Duodenal mucosa (tissue), 2 donors: ENCODE results near the gene NAT8.
"Not testable (repeated sequence)": the region's sequence is repeated elsewhere in the genome, so short reads cannot be mapped to it uniquely, and the experiment has no call there.

Experiments
- H3K27ac ChIP-seq: one replicate; pipeline ENCODE4 v1.7.0; 2013; ENCODE audit warnings: low read depth, low read length
- H3K27me3 ChIP-seq, 2 donors: one replicate each; pipeline ENCODE4 v1.7.0; 2013; ENCODE audit warnings: low read length in 2 of 2, control low read depth in 1 of 2; ENCODE audit not compliant: insufficient read depth in 2 of 2, control insufficient read depth in 1 of 2
- H3K36me3 ChIP-seq, 2 donors: one replicate each; pipeline ENCODE4 v1.7.0; 2013; ENCODE audit warnings: low read length in 2 of 2, control low read depth in 1 of 2; ENCODE audit not compliant: insufficient read depth in 2 of 2, control insufficient read depth in 1 of 2
- H3K4me1 ChIP-seq, 2 donors: one replicate each; pipeline ENCODE4 v1.7.0; 2013; ENCODE audit warnings: low read length in 2 of 2, control low read depth in 1 of 2; ENCODE audit not compliant: insufficient read depth in 2 of 2, control insufficient read depth in 1 of 2
- H3K4me3 ChIP-seq, 2 donors: one replicate each; pipeline ENCODE4 v1.7.0; 2013; ENCODE audit warnings: low read length in 2 of 2, low read depth in 1 of 2
- H3K9ac ChIP-seq, 2 donors: one replicate each; pipeline ENCODE4 v1.7.0; 2013; ENCODE audit warnings: low read length in 2 of 2, low read depth in 1 of 2
- H3K9me3 ChIP-seq, 2 donors: one replicate each; pipeline ENCODE4 v1.7.0; 2013; ENCODE audit warnings: low read length in 2 of 2, control low read depth in 1 of 2; ENCODE audit not compliant: control insufficient read depth in 1 of 2

Gene NAT8

GRCh38 chr2:73674696-73675157 lies 32.5 kb upstream of the NAT8 start:
- not testable (repeated sequence) for H3K9ac ChIP-seq, H3K27ac ChIP-seq, H3K9me3 ChIP-seq, H3K4me1 ChIP-seq, H3K4me3 ChIP-seq, H3K36me3 ChIP-seq, H3K27me3 ChIP-seq

DNA sequence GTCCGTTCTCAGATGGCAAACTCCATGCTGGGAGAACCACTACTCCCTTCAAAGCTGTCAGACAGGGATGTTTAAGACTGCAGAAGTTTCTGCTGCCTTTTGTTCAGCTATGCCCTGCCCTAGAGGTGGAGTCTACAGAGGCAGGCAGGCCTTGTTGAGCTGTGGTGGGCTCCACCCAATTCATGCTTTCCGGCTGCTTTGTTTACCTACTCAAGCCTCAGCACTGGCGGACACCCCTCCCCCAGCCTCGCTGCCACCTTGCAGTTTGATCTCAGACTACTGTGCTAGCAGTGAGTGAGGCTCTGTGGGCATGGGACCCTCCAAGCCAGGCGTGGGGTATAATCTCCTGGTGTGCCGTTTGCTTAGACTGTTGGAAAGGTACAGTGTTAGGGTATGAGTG lies 27.8 kb upstream of the NAT8 start:
- H3K4me1 ChIP-seq, H3K4me3 ChIP-seq: not testable (repeated sequence)

DNA sequence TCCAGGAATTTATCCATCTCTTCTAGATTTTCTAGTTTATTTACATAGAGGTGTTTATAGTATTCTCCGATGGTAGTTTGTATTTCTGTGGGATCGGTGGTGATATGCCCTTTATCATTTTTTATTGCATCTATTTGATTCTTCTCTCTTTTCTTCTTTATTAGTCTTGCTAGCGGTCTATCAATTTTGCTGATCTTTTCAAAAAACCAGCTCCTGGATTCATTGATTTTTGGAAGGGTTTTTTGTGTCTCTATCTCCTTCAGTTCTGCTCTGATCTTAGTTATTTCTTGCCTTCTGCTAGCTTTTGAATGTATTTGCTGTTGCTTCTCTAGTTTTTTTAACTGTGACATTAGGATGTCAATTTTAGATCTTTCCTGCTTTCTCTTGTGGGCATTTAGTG lies 25.0 kb upstream of the NAT8 start:
- not testable (repeated sequence) for H3K4me3 ChIP-seq, H3K9ac ChIP-seq, H3K27me3 ChIP-seq, H3K27ac ChIP-seq, H3K36me3 ChIP-seq, H3K4me1 ChIP-seq, H3K9me3 ChIP-seq

More for the DNA sequence above, 27.8 kb upstream of the NAT8 start:
- H3K27me3 ChIP-seq, H3K36me3 ChIP-seq, H3K27ac ChIP-seq, H3K9ac ChIP-seq, H3K9me3 ChIP-seq: not testable (repeated sequence)

- Histone ChIP-seq H3K4me3 (no peak overlapping the region), H3K4me1 (no peaks in the 10 kb centered on the region), H3K27me3 (no peaks in the 10 kb centered on the region), H3K36me3 (no peaks in the 10 kb centered on the region), H3K27ac (no peak overlapping the region), H3K9ac (no peak overlapping the region), H3K9me3 (no peaks in the 10 kb centered on the region)
These were observed 12.0 kb upstream of the NAT8 start for GRCh38 chr2:73654175-73654574.

DNA sequence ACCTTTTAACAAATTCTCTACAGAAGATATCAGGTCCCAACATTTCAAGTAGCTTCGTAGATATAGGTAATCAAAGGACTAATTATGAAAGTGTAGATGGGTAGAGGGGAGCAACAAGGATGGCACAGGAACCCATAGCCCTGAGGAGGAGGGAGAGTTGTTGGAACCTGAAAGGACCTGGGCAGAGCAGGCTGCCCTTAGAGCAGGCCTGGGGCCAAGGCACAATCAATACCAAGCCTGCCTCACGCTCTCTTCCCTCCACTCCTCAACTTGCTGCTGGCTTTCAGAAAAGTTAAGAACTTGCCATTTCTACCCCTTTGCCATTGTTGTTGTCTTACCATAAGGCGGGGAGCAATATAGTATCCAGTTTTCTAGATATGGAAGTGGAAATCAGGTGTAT lies 10.1 kb upstream of the NAT8 start:
- no peak overlapping the region for H3K4me3 ChIP-seq
- no peaks in the 10 kb centered on the region for H3K36me3 ChIP-seq
- H3K9me3 ChIP-seq = no peaks in the 10 kb centered on the region
- no peaks in the 10 kb centered on the region for H3K27me3 ChIP-seq
- no peak overlapping the region for H3K27ac ChIP-seq
- H3K4me1 ChIP-seq = no peaks in the 10 kb centered on the region
- H3K9ac ChIP-seq = no peak overlapping the region

- H3K36me3 ChIP-seq = no peaks in the 10 kb centered on the region
- no peak overlapping the region for H3K4me3 ChIP-seq
- H3K27ac ChIP-seq = no peak overlapping the region
- no peaks in the 10 kb centered on the region for H3K27me3 ChIP-seq
- no peaks in the 10 kb centered on the region for H3K9me3 ChIP-seq
- no peaks in the 10 kb centered on the region for H3K4me1 ChIP-seq
- H3K9ac ChIP-seq = no peak overlapping the region
These were observed 9.5 kb upstream of the NAT8 start for GRCh38 chr2:73651591-73652230.

DNA sequence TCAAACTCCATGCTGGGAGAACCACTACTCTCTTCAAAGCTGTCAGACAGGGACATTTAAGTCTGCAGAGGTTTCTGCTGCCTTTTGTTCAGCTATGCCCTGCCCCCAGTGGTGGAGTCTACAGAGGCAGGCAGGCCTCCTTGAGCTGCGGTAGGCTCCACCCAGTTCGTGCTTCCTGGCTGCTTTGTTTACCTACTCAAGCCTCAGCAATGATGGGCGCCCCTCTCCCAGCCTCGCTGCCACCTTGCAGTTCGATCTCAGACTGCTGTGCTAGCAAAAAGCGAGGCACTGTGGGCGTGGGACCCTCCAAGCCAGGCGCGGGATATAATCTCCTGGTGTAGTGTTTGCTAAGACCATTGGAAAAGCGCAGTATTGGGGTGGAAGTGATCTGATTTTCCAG lies 5.5 kb upstream of the NAT8 start:
- not testable (repeated sequence) for H3K4me1 ChIP-seq, H3K36me3 ChIP-seq, H3K9ac ChIP-seq, H3K27ac ChIP-seq, H3K27me3 ChIP-seq, H3K9me3 ChIP-seq, H3K4me3 ChIP-seq

DNA sequence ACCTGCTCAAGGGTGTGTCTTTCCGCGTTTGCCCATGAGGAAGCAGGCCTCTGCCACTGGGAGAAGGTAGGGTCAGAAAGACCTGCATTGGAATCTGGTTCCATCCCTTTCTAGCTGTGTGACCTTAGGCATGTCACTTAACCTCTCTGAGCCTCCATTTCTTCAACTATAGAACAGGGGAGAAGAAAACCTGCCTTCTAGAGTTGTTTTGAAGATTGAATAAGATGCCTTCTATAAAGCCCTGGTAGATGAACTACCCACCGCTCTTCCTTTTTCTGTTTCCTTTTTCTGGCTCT lies 507 bp downstream of the NAT8 start:
- no peak overlapping the region for H3K9ac ChIP-seq
- H3K4me3 ChIP-seq = no peak overlapping the region
- H3K27me3 ChIP-seq = no peaks in the 10 kb centered on the region

GRCh38 chr2:73640946-73641766 lies 1.1 kb downstream of the NAT8 start:
- H3K27me3 ChIP-seq = no peaks in the 10 kb centered on the region
- H3K9me3 ChIP-seq = peaks cover 3 to 5% of the 10 kb centered on the region in 2 donors
- H3K4me1 ChIP-seq = peaks cover 7 to 20% of the 10 kb centered on the region in 2 donors
- H3K27ac ChIP-seq = no peak overlapping the region
- H3K9ac ChIP-seq = no peak overlapping the region
- no peak overlapping the region for H3K4me3 ChIP-seq
- no peaks in the 10 kb centered on the region for H3K36me3 ChIP-seq

More for the DNA sequence above, 507 bp downstream of the NAT8 start:
- Histone ChIP-seq H3K4me1 (peaks cover 7 to 20% of the 10 kb centered on the region in 2 donors), H3K9me3 (peaks cover 3 to 5% of the 10 kb centered on the region in 2 donors), H3K27ac (no peak overlapping the region), H3K36me3 (no peaks in the 10 kb centered on the region)

- Histone ChIP-seq H3K9ac (no peak overlapping the region), H3K4me1 (peaks cover 7 to 20% of the 10 kb centered on the region in 2 donors), H3K27me3 (no peaks in the 10 kb centered on the region), H3K9me3 (peaks cover 3 to 5% of the 10 kb centered on the region in 2 donors), H3K36me3 (no peaks in the 10 kb centered on the region), H3K27ac (no peak overlapping the region), H3K4me3 (no peak overlapping the region)
These were observed 1.7 kb downstream of the NAT8 start for GRCh38 chr2:73640511-73640911.
